Loucy (cell line): ENCODE measurements around the gene LATS2.

Source experiments
- H2AFZ ChIP-seq: fragments of 200-600 bp; sonication (generic); 2 replicates; pipeline ENCODE4 v1.6.0; 2016; ENCODE audit warnings: antibody characterized with exemption, mild to moderate bottlenecking, low read length, moderate library complexity
- H3F3A ChIP-seq: fragments of 200-600 bp; 2 replicates; pipeline ENCODE4 v1.6.0; 2016; ENCODE audit warnings: antibody characterized with exemption, low read depth, mild to moderate bottlenecking
- H3K27me3 ChIP-seq: fragments of 200-600 bp; sonication (generic); 2 replicates; pipeline ENCODE4 v1.6.1; 2014; ENCODE audit warnings: low read length, mild to moderate bottlenecking; ENCODE audit not compliant: insufficient read depth, poor library complexity, severe bottlenecking
- H3K36me3 ChIP-seq: fragments of 200-600 bp; sonication (generic); 2 replicates; pipeline ENCODE4 v1.6.1; 2016; ENCODE audit warnings: low read length; ENCODE audit not compliant: insufficient read depth
- H3K4me1 ChIP-seq: fragments of 200-600 bp; sonication (generic); 2 replicates; pipeline ENCODE4 v1.5.1; 2014; ENCODE audit warnings: low read length, mild to moderate bottlenecking; ENCODE audit not compliant: insufficient read depth, poor library complexity, severe bottlenecking
- H3K4me2 ChIP-seq: fragments of 200-600 bp; sonication (generic); 2 replicates; pipeline ENCODE4 v1.6.0; 2014; ENCODE audit warnings: antibody characterized with exemption, low read length, low read depth, mild to moderate bottlenecking; ENCODE audit not compliant: poor library complexity, severe bottlenecking
- H3K4me3 ChIP-seq: fragments of 200-600 bp; sonication (generic); 2 replicates; pipeline ENCODE4 v1.5.1; 2014; ENCODE audit warnings: low read length, mild to moderate bottlenecking, mixed read lengths; ENCODE audit not compliant: poor library complexity, severe bottlenecking
- H3K79me2 ChIP-seq: fragments of 200-600 bp; sonication (generic); 2 replicates; pipeline ENCODE4 v1.6.1; 2014; ENCODE audit warnings: low read length; ENCODE audit not compliant: insufficient read depth
- H3K9ac ChIP-seq: fragments of 200-600 bp; sonication (generic); 2 replicates; pipeline ENCODE4 v1.6.0; 2014; ENCODE audit warnings: mild to moderate bottlenecking, low read depth, low read length, moderate library complexity; ENCODE audit not compliant: poor library complexity, severe bottlenecking
- H3K9me2 ChIP-seq: fragments of 200-600 bp; sonication (generic); replicated peaks from 2 replicates; pipeline ENCODE4 v1.6.1; 2016; ENCODE audit warnings: low read depth, low read length, mixed read lengths
- H3K9me3 ChIP-seq: fragments of 200-600 bp; sonication (generic); 2 replicates; pipeline ENCODE4 v1.6.1; 2014; ENCODE audit warnings: mild to moderate bottlenecking, antibody characterized with exemption, low read length, low read depth; ENCODE audit not compliant: insufficient read depth
- H4K20me1 ChIP-seq: fragments of 200-600 bp; sonication (generic); 2 replicates; pipeline ENCODE4 v1.6.0; 2014; ENCODE audit warnings: antibody characterized with exemption, low read length, mild to moderate bottlenecking; ENCODE audit not compliant: insufficient read depth, poor library complexity, severe bottlenecking
- CTCF ChIP-seq: fragments of 200-600 bp; sonication (generic); conservative IDR thresholded peaks from 2 replicates; pipeline ENCODE4 v1.5.1; 2014; ENCODE audit warnings: mild to moderate bottlenecking, antibody characterized with exemption, low read length
- EZH2phosphoT487 ChIP-seq: fragments of 200-600 bp; IDR thresholded peaks from 2 replicates; pipeline ENCODE4 v1.6.1; 2018; ENCODE audit warnings: antibody characterized with exemption, mild to moderate bottlenecking, moderate library complexity, borderline replicate concordance

Gene LATS2

GRCh38 chr13:21078501-21078900 is 17.1 kb upstream of the LATS2 start:
- Histone ChIP-seq H4K20me1 (no peaks in the 10 kb centered on the region), H3K9ac (no peak overlapping the region), H3K9me3 (no peaks in the 10 kb centered on the region), H3K36me3 (no peaks in the 10 kb centered on the region), H2AFZ (no peak overlapping the region), H3K4me1 (peaks cover 11% of the 10 kb centered on the region), H3K4me2 (no peak overlapping the region), H3K9me2 (no peaks in the 10 kb centered on the region), H3F3A (peaks cover 15% of the 10 kb centered on the region), H3K27me3 (no peaks in the 10 kb centered on the region), H3K4me3 (no peak overlapping the region), H3K79me2 (no peaks in the 10 kb centered on the region)
- TF ChIP-seq EZH2phosphoT487 (no peak), CTCF (no peak)

DNA sequence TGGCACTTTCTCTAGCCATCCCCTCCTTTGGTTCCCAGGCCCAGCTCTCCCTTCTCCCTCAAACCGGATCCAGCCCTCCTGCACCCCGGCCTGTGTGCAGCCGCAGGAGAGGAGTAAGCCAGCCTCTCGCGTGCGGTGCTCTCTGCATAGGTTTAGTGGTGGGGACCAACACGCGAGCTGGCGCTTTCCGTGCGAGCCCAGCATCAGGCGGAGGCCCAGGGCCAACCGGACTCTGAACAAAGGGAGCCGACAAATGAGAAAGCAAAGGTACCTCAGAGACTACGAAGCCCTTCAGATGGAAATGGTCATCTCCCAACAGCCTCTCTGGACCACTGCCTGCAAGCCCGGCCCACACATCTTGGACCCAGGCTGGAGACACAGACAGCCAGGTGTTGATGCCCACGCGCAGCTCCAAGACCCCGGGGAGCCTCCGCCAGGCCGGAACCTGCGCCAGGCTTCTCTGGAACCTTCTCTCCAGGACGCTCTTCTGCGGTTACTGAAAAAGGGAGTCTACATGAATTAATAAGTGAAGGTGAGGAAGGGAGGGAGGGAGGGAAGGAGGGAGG is 16.5 kb upstream of the LATS2 start:
- no peak overlapping the region for H3K4me3 ChIP-seq
- no peak overlapping the region for H2AFZ ChIP-seq
- no peaks in the 10 kb centered on the region for H3K27me3 ChIP-seq
- H3K9me2 ChIP-seq, result no peaks in the 10 kb centered on the region
- no peaks in the 10 kb centered on the region for H4K20me1 ChIP-seq
- H3K36me3 ChIP-seq, result no peaks in the 10 kb centered on the region
- H3K4me1 ChIP-seq, result peaks cover 16% of the 10 kb centered on the region
- H3K9me3 ChIP-seq, result no peaks in the 10 kb centered on the region
- TF ChIP-seq EZH2phosphoT487, result no peak
- no peak for TF ChIP-seq CTCF
- H3K79me2 ChIP-seq, result no peaks in the 10 kb centered on the region
- no peak overlapping the region for H3K4me2 ChIP-seq
- no peak overlapping the region for H3K9ac ChIP-seq
- H3F3A ChIP-seq, result peaks cover 15% of the 10 kb centered on the region

- Histone ChIP-seq H3K9me2 (no peaks in the 10 kb centered on the region), H3K4me1 (peaks cover 18% of the 10 kb centered on the region), H2AFZ (no peak overlapping the region), H3K79me2 (no peaks in the 10 kb centered on the region), H3K9me3 (no peaks in the 10 kb centered on the region), H3K9ac (no peak overlapping the region), H3K27me3 (no peaks in the 10 kb centered on the region), H3K4me3 (no peak overlapping the region), H3F3A (peaks cover 15% of the 10 kb centered on the region), H3K4me2 (no peak overlapping the region), H3K36me3 (no peaks in the 10 kb centered on the region), H4K20me1 (no peaks in the 10 kb centered on the region)
- TF ChIP-seq EZH2phosphoT487, result no peak
- TF ChIP-seq CTCF, result no peak
Measured at GRCh38 chr13:21077076-21077787, 15.8 kb upstream of the LATS2 start.
